Non-pigmented ciliary epithelial cell (primary cell): Measurements from ENCODE around the gene ARMH1.
"Not testable (repeated sequence)": the region's sequence is repeated elsewhere in the genome, so short reads cannot be mapped to it uniquely, and the experiment has no call there.

Experiments used
- DNase-seq: peaks from one replicate; pipeline ENCODE4 v3.0.0-alpha.2; 2010; ENCODE audit warnings: low read depth

Gene ARMH1

GRCh38 chr1:44644806-44645205 lies 29.7 kb upstream of the ARMH1 start:
- DNase-seq = no peak

DNA sequence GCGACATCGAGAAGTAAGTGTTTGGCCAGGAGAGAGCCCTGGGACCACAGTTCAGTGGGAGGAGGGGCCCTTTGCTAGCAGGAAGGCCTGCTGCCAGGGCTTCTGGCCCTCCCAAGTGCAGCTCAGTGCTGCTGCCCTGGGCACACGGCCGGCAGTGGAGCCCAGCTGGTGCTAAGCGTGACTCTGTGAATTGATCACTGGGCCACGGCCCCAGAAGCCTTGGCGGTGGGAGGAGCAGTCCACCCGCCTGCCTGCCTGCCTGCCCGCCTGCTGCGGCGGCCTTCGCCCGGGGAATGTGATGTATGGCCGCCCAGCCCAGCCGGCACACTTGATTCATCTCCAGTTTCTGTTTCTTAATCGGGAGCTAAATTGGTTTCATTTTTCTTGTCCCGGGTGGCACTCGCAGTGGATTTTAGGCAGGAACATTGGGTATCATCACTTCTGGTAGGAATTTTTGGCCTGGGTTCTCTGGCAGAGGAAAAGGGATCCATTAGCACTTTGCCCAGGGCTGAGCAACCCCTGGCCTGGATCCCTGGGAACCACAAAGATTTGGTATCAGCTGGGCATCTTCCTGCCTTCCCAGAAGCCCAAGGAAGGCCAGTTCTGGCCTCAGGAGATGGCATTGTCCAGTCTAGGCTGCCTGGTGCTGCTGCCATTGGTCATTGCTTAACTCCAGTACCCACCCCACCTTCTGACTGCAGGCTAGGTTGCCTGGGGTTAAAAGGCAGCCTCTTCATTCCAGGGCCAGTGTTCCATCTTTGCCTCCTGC lies 28.9 kb upstream of the ARMH1 start:
- DNase-seq = no peak

GRCh38 chr1:44646261-44647110 lies 28.0 kb upstream of the ARMH1 start:
- no peak for DNase-seq

DNA sequence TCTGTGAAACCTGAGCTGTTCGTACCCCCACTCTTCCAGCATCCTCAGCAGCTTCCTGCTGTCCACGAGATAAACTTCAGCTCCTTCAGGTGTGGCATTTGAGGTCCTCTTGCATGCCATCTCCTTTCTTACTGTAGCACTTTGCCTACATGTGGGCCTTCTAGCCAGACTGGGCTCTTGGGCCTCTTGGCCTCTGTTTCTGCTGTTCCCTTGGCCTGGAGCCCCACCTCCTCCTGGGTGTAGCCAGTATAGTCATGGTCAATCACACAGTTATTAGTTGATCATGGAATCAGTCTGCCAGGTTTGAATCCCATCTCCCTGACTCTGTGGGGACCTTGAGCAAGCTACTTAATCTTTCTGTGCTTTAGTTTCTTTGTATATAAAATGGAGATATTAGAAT lies 26.6 kb upstream of the ARMH1 start:
- no peak for DNase-seq

GRCh38 chr1:44648529-44649250 lies 25.8 kb upstream of the ARMH1 start:
- DNase-seq = no peak

GRCh38 chr1:44649788-44650158 lies 24.7 kb upstream of the ARMH1 start:
- no peak for DNase-seq

DNA sequence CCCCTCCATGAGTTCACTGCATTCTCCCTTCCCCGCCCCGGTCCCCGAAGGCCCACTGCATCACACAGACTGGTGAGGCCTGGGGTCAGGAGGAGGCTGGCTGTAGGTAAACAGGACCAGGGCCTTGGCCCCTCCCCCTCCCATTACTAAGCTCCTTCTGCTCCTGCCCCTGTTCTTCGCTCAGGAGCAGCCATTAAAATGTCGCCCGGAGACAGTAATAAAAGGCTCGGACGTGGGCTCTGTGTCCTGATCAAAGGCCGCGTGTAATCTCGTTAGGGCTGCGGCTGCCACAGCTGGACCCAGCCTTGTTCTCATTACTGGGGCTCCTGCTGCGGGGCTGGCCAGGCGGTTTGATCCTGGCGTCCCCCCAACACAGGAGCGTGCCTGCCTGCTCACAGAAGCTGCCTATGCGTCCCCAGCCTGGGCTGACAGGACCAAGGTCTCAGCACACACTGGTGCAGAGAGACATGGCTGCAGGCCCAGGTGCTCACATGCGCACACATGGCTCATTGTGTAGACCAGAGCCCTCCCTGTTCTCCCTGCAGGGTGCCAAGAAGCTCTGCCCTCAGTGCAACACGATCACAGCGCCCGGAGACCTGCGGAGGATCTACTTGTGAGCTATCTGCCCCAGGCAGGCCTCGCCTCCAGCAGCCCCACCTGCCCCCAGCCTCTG lies 24.2 kb upstream of the ARMH1 start:
- DNase-seq = no peak

DNA sequence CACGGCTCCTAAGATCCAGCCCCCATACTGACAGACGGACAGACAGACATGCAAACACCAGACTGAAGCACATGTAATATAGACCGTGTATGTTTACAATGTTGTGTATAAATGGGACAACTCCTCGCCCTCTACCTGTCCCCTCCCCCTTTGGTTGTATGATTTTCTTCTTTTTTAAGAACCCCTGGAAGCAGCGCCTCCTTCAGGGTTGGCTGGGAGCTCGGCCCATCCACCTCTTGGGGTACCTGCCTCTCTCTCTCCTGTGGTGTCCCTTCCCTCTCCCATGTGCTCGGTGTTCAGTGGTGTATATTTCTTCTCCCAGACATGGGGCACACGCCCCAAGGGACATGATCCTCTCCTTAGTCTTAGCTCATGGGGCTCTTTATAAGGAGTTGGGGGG lies 23.4 kb upstream of the ARMH1 start:
- DNase-seq = no peak

GRCh38 chr1:44652445-44653106 lies 21.9 kb upstream of the ARMH1 start:
- no peak for DNase-seq

DNA sequence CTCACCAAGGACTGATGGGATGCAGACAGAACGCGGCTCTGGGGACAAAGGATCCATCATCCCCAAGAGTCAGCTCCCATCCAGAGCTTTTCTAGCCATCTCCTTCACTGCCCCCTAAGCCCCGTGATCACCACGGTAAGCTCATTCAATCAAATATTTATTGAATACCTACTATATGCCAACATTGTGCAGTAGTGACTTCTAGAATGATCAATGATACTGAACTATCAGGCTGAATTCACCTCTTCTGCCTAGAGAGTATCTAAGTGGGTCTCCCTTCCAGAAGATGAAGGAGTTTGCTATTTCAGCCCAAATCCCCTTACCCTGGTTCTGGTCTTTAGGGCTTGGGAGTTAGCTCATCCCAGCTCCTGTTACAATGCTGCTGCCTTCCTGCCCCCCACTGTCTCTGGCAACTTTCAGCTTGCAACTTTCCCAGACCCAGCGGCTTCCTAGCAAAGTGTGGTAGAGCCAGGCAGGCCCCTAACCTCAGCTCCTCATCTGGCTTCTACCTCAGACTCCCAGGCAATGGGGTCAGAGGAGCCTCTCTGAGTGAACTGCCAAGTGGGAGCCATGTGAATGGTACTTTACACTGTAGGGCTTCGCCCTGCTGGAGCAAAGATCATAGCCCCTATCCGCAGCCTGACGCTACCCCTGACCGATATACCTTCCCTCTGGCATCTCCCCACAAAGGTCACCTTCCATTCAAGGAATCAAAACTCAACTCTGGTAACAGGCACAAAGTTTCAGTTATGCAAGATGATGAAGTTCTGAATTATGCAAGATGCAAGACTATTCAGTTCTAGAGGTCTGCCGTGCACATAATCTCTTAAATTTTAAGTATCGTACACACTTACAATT lies 21.2 kb upstream of the ARMH1 start:
- no peak for DNase-seq

- DNase-seq = no peak
Observed at GRCh38 chr1:44654621-44655187, 19.8 kb upstream of the ARMH1 start.

- DNase-seq = no peak
Observed at GRCh38 chr1:44655609-44656008, 18.9 kb upstream of the ARMH1 start.

- DNase-seq = no peak
Observed at GRCh38 chr1:44659566-44659965, 14.9 kb upstream of the ARMH1 start.

DNA sequence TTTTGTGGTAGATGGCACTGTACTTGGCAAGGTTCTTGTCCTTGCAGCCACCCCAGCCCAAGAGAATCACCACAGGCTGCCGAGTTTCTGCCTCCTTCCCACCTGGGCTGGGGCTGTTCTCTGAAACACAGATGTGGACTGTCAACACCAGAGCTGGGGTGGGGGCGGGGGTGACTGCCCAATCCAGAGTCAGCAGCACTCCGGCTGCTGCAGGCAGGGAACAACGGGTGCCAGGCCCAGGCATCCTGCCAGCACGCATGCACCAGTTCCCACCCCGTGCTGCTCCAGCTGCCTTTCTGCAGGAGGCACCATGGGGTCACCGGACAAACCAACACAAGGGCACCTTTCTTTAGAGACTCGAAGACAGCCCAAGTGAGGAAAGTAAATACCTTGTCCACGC lies 14.3 kb upstream of the ARMH1 start:
- DNase-seq = no peak

DNA sequence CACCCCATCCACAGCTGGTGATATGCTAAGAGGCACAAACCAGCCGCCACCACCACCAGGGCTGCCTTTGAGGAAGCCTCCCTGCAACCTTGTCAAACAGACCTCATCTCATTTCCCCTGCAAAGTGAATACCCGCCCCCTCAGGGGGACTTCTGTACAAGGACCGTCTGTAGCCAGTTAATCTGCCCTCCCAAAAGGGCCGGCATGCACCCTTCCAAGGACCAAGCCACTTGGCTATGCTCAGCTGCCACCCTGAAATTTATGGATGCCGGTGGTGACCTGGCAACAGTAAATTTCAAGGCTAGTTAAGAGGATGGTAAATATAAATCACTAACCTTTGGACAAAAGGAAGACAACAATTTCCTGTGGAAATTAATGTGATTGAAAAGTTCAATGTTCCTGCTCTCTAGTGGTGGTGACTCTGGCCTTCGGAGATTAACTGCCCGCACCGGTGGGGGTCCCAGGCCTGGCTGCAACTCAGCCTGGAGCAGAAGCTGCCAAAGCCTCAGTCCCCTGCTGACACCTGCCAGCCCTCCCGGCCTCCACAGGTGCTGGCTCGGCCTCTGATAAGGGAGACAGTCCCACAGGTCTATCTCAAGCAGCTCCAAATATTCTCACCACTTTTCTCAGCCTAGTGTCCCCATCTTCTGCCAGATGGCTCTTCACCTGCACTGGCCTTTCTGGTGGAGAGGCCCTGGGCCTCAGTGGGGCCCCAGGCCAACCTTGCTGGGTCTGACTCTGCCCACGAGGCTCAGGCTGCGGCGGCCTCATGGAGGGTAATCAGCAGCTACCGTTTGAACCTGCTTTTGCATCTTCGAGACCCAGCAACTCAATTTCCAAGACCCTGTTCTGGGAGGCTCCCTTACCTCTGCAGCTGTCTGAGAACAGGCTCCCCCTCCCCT lies 12.5 kb upstream of the ARMH1 start:
- no peak for DNase-seq

- no peak for DNase-seq
Observed at GRCh38 chr1:44662683-44663030, 11.9 kb upstream of the ARMH1 start.

GRCh38 chr1:44663417-44663816 lies 11.1 kb upstream of the ARMH1 start:
- no peak for DNase-seq

- no peak for DNase-seq
Observed at GRCh38 chr1:44664730-44665370, 9.7 kb upstream of the ARMH1 start.

- DNase-seq = not testable (repeated sequence)
Observed at GRCh38 chr1:44666719-44667118, 7.8 kb upstream of the ARMH1 start.
